ENCODE data around the gene PIGT.
A peak's percentile ranks its signal among the peaks of the same experiment; 100 is the strongest.

Gene PIGT

DNA sequence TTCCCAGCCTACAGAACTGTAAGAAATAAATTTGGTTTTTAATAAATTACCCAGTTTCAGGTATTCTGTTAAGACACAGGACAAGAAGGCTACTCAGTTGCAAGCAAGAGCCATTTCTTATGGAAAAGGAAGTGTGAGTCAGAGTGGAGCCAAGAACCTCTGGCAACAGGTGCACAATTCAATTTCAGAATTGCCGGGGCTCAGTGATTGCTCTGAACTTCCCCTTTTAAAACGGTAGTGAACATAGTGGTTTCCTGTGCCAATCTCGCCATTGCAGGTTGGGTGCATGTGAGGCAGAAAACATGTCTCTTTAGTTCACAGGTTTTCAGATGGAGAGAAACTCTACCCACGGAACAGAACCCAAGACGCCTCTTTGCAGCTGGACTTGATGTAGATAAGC lies 16.4 kb downstream of the PIGT start:
- no peak for DNase-seq

DNA sequence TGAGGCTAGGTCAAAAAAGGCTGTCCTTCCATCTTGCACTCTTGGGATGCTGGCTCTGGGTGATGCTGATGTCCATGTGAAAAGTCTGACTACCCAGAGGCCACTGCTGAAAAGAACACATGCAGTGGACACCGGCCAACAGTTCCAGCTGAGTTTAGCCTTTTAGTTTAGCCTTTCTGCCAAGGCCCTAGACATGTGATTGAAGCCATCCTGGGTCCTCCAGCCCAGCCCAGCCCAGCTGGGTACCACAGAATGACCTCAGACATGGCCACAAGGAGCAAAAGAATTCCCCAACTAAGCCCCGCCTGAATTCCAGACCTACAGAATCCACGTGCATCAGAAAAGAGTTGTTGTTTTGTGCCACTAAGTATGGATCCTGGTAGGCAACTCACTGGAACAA lies 17.4 kb downstream of the PIGT start:
- peak; percentile 65 for DNase-seq

GRCh38 chr20:45433976-45434375 lies 18.0 kb downstream of the PIGT start:
- DNase-seq, result no peak

DNA sequence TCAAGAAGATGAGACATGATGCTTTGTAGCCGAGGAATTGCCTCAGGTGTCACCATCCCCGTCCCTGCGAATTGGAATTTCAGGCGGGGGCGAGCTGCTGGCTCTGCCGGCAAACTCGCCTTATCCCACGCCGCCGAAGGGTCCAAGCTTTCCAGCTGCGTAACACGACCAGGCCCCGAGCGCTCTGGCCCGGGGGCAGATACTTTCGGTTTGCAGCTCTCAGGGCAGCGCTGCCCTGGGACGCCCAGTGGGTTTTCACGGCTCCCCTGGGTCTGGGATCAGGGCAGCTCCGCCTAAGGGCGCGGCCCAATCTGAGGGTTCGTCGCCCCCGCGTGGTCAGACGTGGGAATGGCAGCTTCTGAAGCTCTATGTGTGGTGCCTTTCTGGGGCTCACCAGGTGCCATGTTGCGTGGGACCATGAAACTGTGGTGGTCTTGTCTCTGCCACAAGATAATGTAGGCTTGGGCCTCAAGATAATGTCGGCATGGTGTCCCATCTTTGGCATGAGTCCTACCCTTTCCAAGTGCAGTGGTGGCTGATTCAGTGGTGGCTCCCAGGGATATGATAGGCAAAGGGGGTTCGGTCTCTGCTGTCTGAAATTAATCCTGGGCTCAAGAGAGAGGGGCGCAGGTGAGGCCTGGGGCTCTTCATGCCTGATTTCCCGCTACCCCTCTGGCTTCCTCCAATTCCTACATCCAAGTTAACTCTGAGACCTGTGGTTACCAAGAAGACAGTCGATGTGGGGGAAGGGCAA lies 21.0 kb downstream of the PIGT start:
- peak; percentile 90 for DNase-seq

DNA sequence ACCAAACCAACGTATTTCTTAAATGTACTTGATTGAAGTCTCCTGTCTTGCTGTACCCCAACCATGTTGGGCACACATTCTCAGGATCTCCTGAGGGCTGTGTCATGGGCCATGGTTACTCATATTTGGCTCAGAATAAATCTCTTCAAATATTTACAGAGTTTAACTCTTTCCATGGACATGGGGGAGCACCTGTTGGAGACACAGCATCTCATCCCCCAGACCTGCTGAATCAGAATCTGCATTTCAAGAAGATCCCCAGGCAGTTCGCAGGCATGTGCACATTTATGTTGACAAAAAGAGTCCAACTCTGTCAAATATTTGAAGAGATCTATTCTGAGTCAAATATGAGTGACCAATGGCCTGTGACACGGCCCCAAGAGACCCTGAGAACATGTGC lies 24.5 kb downstream of the PIGT start:
- DNase-seq, result no peak

DNA sequence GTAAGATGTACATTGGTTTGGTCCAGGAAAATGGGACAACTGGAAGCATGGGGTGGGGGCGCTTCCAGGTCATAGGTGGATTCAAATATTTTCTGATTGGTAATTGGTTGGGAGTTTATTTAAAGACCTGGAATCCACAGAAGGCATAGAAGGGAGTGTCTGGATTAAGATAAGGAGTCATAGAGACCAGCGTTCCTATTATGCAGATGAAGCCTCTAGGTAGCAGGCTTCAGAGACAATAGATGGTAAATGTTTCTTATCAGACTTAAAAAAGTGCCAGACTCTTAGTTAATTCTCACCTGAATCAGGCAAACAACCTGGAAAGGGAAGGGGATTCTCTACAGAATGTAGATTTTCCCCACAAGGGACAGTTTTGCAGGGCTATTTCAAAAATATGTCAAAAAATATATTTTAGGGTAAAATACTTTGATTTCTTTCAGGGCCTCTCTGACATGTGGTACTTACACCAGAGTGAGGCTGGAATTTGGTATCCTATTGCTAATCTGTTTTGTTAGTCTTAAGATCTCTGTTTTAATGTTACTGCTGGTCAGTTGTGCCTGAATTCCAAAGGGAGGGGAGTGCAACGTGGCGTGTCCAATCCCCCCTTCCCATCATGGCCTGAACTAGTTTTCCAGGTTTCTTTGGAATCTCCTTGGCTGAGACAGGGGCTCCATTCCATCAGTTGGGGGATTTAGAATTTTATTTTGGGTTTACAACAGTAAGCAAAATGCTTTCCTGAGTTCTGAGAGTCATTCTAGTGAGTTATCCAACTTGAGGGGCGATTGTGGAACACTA lies 25.1 kb downstream of the PIGT start:
- DNase-seq, result no peak

DNA sequence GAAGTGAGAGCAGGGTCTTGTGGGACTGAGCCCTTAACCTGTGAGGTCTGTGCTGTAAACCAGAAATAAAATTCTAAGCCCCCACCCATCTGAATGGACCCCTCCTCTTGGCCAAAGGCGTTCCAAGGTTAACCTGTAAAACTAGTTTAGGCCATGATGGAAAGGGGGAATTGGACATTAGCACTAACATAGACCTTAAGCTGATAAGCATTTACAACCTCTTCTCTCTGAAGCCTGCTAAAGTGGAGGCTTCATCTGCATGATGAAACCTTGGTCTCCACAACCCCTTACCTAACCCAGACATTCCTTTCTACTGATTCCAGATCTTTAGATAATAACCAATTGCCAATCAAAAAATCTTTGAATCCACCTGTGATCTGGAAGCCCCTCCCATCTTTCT lies 25.8 kb downstream of the PIGT start:
- no peak for DNase-seq

GRCh38 chr20:45444050-45444449 lies 28.1 kb downstream of the PIGT start:
- no peak for DNase-seq

DNA sequence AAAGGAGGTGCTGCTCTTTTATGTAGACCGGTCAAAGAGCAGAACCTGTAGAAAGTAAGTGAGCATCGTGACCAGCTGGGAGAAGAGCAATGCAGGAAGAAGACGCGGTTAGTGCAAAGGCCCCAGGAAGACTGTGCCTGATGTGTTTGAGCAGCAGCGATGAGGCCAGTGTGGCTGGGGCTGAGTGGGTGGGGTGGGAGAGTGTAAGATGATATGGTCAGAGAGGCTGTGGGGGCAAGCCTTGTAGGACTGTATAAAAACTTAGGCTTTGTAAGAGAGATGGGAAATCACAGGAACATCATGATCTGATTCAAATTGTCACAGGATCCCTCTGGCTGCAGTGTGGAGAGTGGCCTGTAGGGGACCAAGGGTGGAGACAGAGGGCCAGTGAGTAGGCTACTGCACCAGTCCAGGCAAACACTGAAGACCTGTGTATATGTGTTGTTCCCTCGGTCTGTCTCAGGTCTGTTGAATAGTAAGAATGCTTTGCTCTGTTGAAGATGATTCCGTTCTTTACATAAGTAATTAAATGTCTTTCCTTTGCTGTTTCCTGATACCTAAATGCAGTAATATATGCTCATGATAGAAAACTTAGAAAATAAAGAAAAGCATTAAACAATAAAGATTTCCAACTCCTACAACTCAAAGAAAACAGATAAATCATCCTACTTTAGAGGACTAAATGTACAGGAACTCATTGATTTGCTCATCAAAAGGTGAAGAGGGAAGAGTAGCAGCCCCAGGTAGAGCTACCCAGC lies 30.0 kb downstream of the PIGT start:
- peak; percentile 31 for DNase-seq

- no peak for DNase-seq
These were observed 32.3 kb downstream of the PIGT start for GRCh38 chr20:45448270-45448669.

- DNase-seq, result no peak
These were observed 33.6 kb downstream of the PIGT start for GRCh38 chr20:45449528-45449927.

GRCh38 chr20:45450097-45450818 lies 34.3 kb downstream of the PIGT start:
- peak; percentile 49 for DNase-seq

- DNase-seq, result no peak
These were observed 36.3 kb downstream of the PIGT start for GRCh38 chr20:45452238-45452637.

- no peak for DNase-seq
These were observed 37.1 kb downstream of the PIGT start for GRCh38 chr20:45452772-45453691.

DNA sequence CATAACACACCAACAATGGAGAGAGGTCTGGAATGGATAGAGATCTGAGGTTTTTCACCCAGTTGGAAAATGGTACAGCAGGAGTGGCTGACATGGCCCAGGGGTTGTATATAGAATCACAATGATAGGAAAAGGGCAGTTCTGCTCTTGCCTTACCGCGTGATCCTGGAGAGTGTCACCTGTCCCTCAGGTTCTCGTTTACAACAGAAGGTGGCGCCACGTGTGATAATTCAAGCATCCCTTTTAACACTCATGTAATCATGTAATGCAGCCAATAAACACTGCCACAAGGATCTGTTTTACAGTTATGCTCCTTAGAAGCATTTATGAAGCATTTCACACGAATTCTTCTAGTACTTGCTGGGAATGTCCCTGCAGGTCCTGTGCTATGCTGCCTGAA lies 40.7 kb downstream of the PIGT start:
- no peak for DNase-seq

DNA sequence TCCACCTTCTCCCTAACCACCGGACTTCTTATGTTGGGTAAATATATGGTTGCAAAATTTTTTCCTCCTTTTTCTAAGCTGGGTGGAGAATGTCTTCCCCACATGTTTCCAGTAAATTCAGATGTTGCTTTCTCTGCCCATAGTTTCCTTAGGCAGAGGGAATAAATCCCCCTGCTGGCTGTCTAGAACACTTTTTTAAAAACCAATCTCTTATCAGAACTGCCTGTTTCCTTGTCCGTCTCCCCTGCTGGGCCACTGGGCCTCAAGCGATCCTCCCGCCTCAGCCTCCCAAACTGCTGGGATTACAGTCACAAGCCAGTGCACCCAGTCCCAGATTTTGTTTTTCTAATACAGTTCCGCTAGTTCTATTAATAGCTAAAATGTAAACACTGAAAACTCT lies 43.7 kb downstream of the PIGT start:
- DNase-seq, result no peak

DNA sequence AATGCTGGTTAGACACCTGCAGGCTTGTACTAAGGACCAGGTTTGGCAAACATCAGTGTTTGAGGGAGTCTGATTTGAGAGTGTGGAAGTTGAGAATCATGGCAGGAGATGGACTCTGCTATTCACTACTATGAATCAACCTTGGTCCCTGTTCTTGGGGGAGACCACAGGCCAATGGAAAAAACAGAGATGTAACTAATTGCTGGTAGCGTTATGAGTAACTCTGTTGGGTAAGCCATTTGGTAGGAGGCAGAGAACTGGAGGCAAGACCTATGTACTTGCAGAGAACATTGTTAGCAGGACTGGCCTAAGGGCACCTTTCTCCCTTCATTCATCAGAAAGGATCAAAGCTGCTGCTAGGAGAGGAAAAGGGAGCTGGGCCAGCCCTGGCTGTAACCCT lies 45.3 kb downstream of the PIGT start:
- no peak for DNase-seq

DNA sequence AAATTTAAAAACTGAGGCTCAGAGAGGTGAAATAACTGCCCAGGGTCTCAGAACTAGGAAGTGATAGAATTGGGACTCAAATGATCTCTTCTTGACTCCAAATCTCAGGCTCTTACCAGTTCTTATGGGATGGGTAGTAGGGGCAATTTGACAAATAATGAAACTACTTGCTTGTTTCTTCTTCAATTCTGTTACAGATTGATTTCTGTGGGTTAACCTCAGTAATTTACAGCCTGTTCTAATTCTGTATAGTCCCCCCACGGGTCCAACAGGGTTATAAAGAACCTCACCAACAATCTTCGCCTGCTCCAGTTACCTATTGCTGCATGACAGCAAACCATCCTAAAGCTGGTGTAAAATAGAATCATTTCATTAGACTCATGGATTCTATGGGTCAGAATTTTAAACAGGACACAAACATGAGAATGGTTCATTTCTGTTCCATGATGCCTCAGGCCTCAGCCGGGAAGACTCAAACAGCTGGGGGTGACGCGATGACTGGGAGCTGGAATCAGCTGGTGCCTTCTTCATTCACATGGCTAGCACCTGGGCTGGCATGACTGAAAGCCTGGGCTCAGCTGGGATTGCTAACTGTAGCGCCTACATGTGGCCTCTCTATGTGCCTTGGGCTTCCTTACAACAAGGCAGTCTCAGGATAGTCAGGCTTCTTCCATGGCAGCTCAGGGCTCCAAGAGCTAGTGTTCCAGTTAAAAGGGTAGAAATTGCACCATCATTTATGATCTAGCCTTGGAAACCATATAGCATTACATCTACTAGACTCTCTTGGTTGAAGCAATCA lies 47.0 kb downstream of the PIGT start:
- no peak for DNase-seq

DNA sequence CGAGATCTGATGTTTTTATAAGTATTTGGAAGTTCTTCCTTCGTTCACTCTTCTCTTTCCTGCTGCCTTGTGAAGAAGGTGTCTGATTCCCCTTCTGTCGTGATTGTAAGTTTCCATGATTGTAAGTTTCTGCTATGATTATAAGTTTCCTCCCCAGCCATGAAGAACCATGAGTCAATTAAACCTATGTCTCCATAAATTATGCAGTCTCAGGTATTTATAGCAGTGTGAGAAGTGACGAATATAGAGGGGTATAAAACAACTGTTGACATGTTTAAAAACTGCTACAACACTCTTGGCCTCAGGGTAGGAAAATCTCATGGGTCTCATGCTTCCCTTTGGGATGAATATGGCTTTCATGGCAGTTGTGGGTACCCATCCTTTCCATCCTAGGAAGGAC lies 47.8 kb downstream of the PIGT start:
- DNase-seq, result no peak

DNA sequence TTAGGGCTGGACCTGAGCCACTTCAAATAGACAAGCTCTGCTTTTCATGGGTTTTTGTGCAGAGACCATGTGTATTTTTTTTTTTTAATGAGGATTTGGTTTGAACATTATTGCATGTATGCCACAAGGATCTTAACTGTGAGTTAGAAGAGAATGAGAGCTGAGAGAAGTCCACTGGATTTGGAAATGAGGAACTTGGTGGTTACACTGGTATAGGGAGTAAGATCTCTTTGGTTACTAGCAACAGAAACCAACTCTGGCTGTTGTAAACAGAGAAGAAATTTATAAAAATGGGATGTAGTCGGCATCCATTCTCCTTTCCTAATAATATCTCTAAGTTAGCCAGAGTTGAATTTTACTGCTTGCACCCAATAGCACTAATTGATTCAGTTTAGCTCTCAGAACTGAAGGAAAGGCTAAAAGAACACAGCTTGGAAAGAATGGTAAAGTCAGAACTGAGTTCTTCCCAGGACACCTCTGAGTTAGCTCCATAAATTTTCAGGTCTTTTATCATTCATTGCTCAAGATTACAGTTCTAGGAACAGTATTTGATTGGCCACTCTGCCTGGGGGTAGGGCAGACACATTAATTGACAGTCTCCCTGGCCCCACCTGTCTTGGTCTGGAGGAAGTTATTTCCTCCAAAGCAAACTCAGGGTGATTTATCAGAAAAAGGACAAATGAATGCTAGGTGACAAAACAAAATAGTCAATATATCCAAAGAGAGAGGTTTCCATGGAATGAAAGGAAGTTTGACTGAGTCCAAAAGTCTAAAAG lies 49.7 kb downstream of the PIGT start:
- DNase-seq, result no peak
